Measurements from ENCODE around the gene WDR83. TPM values are rescaled to one million over a fixed set of nuclear protein-coding genes. Genes with fewer than 3 reads are reported as not detected.

The WDR83 gene
- total and polyA plus RNA-seq, 2 experiments from 2014 or later, result 28.4 to 40.2 TPM

DNA sequence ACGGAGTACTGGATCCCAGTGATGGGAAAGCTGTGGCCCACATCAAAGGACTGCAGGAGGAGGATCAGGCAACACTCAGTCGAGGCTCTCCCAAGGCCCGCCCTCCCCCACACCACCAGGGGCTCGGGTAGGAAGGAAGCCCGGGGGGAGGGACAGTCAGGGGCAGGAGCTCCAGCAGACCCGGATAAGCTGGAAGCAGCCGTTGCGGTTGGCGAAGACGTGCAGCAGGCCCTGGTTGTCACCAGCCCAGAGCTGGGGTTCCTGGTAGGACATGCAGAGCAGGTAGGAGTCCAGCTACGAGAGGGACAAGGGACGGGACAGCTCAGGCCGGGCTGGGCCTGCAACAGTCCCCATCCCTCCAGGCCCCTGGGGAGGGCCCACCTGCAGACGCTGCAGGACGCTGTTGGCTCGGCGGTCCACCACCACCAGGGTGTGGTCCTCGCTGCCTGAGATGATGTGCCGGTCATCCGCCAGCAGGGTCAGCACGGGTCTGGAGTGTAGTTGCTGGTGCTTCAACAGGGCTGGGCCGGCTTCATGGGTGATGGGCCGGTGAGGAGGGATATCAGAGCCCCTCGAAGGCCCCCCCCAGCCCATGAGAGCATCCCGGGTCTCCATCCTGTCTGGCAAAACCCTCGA is 23.1 kb downstream of the WDR83 start:
- Histone ChIP-seq H3K4me3 (no peak overlapping the region), H3K9me3 (ENCODE audit: low read depth) (no peaks in the 10 kb centered on the region), H3K4me1 (ENCODE audit: low read depth) (no peaks in the 10 kb centered on the region), H3K36me3 (no peaks in the 10 kb centered on the region), H3K27ac (no peak overlapping the region), H3K27me3 (no peaks in the 10 kb centered on the region)
- no peak for TF ChIP-seq CTCF (IDR thresholded peaks at IDR 0.05; ENCODE audit: low read depth, low read length)
- DNase-seq (ENCODE audit: low read depth in 1 of 2, low spot score in 1 of 2), result no peak

GRCh38 chr19:12692960-12693359 is 26.4 kb downstream of the WDR83 start:
- Histone ChIP-seq H3K9me3 (ENCODE audit: low read depth) (no peaks in the 10 kb centered on the region), H3K36me3 (no peaks in the 10 kb centered on the region), H3K27ac (no peak overlapping the region), H3K4me3 (no peak overlapping the region), H3K4me1 (ENCODE audit: low read depth) (no peaks in the 10 kb centered on the region), H3K27me3 (no peaks in the 10 kb centered on the region)
- no peak for DNase-seq (ENCODE audit: low read depth in 1 of 2, low spot score in 1 of 2)
- no peak for TF ChIP-seq CTCF (IDR thresholded peaks at IDR 0.05; ENCODE audit: low read depth, low read length)

DNA sequence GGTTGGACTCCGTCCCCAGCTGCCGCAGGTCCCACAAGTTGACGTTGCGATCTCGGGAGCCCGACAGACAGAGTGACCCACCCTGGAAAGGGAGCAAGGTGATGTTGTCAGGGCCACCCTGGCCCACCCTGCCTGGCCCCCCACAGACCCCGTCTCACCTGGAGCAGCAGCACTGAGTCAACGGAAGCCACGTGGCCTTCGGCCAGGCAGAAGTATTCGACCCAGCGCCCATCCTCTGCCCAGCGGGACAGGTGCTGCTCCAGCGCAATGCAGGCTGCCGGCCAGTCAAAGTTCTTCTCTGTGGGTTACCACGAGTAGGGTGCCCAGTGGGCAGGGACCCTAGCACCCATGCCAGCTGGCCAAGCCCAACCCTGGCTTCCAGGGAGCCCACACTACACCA is 28.0 kb downstream of the WDR83 start:
- no peak overlapping the region for H3K27ac ChIP-seq
- no peaks in the 10 kb centered on the region for H3K27me3 ChIP-seq
- no peaks in the 10 kb centered on the region for H3K36me3 ChIP-seq
- H3K4me1 ChIP-seq (ENCODE audit: low read depth), result no peaks in the 10 kb centered on the region
- DNase-seq (ENCODE audit: low read depth in 1 of 2, low spot score in 1 of 2), result no peak
- TF ChIP-seq CTCF (IDR thresholded peaks at IDR 0.05; ENCODE audit: low read depth, low read length), result no peak
- H3K4me3 ChIP-seq, result no peak overlapping the region
- H3K9me3 ChIP-seq (ENCODE audit: low read depth), result no peaks in the 10 kb centered on the region

DNA sequence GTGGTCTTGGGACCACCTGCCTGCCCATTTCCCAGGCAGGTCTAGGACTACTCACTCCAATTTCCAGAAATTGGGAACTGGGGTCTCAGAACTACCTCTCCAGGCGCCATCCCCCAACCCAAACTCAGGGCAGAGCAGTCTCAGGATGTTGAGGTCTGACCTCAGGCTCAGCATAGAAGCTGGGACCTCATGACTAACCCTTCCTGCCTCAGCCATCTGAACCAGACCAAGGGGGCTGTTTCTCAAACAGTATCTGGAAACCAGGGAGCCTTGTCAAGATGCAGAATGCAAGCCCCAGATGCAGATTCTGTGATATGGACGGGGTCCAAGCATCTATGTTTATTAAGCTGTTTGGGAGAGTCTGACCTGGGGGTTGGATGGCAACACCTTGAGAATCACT is 28.5 kb downstream of the WDR83 start:
- Histone ChIP-seq H3K27me3 (no peaks in the 10 kb centered on the region), H3K9me3 (ENCODE audit: low read depth) (no peaks in the 10 kb centered on the region), H3K4me1 (ENCODE audit: low read depth) (no peaks in the 10 kb centered on the region), H3K27ac (no peak overlapping the region), H3K36me3 (no peaks in the 10 kb centered on the region), H3K4me3 (no peak overlapping the region)
- DNase-seq (ENCODE audit: low read depth in 1 of 2, low spot score in 1 of 2), result no peak
- TF ChIP-seq CTCF (IDR thresholded peaks at IDR 0.05; ENCODE audit: low read depth, low read length), result no peak

DNA sequence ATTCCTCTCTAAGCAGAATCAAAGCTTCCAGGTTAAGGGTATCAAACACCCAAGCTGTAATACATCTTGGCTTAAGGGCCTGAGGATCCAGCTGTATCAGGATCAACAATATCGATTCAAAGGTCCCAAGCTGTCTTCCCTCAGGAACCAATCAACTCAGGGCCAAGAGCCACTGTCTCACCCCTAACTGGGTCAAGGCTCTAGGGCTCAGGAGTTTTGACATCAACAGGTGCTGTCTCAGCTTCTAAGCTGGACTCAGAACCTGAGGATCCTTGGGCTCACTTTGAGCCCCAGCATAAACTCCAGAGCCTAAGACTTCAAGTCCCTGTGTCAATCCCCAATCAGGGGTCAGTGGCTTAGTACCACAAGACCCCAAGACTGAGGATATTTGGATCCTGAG is 28.9 kb downstream of the WDR83 start:
- Histone ChIP-seq H3K4me3 (peak overlapping the region; percentile 72), H3K27me3 (no peaks in the 10 kb centered on the region), H3K27ac (no peak overlapping the region), H3K36me3 (no peaks in the 10 kb centered on the region), H3K4me1 (ENCODE audit: low read depth) (no peaks in the 10 kb centered on the region), H3K9me3 (ENCODE audit: low read depth) (no peaks in the 10 kb centered on the region)
- no peak for DNase-seq (ENCODE audit: low read depth in 1 of 2, low spot score in 1 of 2)
- no peak for TF ChIP-seq CTCF (IDR thresholded peaks at IDR 0.05; ENCODE audit: low read depth, low read length)
